HepG2 (cell line): ENCODE data around the gene CYB5B. TPM values are rescaled to one million over a fixed set of nuclear protein-coding genes. Genes with fewer than 3 reads are reported as not detected.

Source experiments
- CCDC6 ChIP-seq: sonication (generic); formaldehyde crosslinking; IDR thresholded peaks from 2 replicates; pipeline ENCODE4 v1.8.1; 2022; ENCODE audit warnings: mild to moderate bottlenecking, missing genetic modification reagents, moderate library complexity
- IRX3 ChIP-seq: sonication (generic); formaldehyde crosslinking; IDR thresholded peaks from 2 replicates; pipeline ENCODE4 v1.8.1; 2023; ENCODE audit warnings: mild to moderate bottlenecking, low read depth, missing genetic modification reagents, borderline replicate concordance
- ISL2 ChIP-seq: sonication (generic); formaldehyde crosslinking; IDR thresholded peaks from 2 replicates; pipeline ENCODE4 v1.5.0; 2020; ENCODE audit warnings: missing genetic modification reagents
- ISX ChIP-seq: sonication (generic); formaldehyde crosslinking; conservative IDR thresholded peaks from 2 replicates; pipeline ENCODE4 v1.5.0; 2020; ENCODE audit warnings: missing genetic modification reagents
- KLF6 ChIP-seq: IDR thresholded peaks from 2 replicates; pipeline ENCODE4 v1.8.0; 2016; ENCODE audit warnings: missing biosample characterization, missing genetic modification reagents
- MAFF ChIP-seq: IDR thresholded peaks from 2 replicates; pipeline ENCODE4 v1.6.1; 2011; ENCODE audit warnings: low read depth, low read length, improper control_type of control experiment
- NCOA5 ChIP-seq: sonication (generic); formaldehyde crosslinking; IDR thresholded peaks from 2 replicates; pipeline ENCODE4 v1.4.0; 2020; ENCODE audit warnings: missing genetic modification reagents
- POLR2G ChIP-seq: fragments of 200-400 bp; formaldehyde crosslinking; IDR thresholded peaks from 2 replicates; pipeline ENCODE4 v1.6.1; 2018; ENCODE audit warnings: mild to moderate bottlenecking, low read depth, low read length, moderate library complexity
- SOX6 ChIP-seq, 2 experiments: fragments of 450-650 bp in 1 of 2; sonication (generic) in 1 of 2; formaldehyde crosslinking in 1 of 2; IDR thresholded peaks; 2 replicates each; pipeline versions ENCODE4 v1.4.0 to v1.6.1; 2017 to 2020; ENCODE audit warnings: antibody characterized with exemption in 1 of 2, mild to moderate bottlenecking in 1 of 2, missing genetic modification reagents in 1 of 2
- ZKSCAN5 ChIP-seq: sonication (generic); formaldehyde crosslinking; IDR thresholded peaks from 2 replicates; pipeline ENCODE4 v1.5.1; 2020; ENCODE audit warnings: mild to moderate bottlenecking, missing genetic modification reagents
- ZNF329 ChIP-seq: sonication (generic); formaldehyde crosslinking; IDR thresholded peaks from 2 replicates; pipeline ENCODE4 v1.9.0; 2021; ENCODE audit warnings: low read depth, mild to moderate bottlenecking, missing genetic modification reagents
- ZNF331 ChIP-seq: sonication (generic); formaldehyde crosslinking; IDR thresholded peaks from 2 replicates; pipeline ENCODE4 v1.4.0; 2020; ENCODE audit warnings: missing genetic modification reagents
- ZNF335 ChIP-seq: sonication (generic); formaldehyde crosslinking; IDR thresholded peaks from 2 replicates; pipeline ENCODE4 v1.4.0; 2020; ENCODE audit warnings: missing genetic modification reagents
- ZNF564 ChIP-seq: sonication (generic); formaldehyde crosslinking; IDR thresholded peaks from 2 replicates; pipeline ENCODE4 v1.8.1; 2023; ENCODE audit warnings: mild to moderate bottlenecking, missing genetic modification reagents
- ZNF652 ChIP-seq: IDR thresholded peaks from 2 replicates; pipeline ENCODE4 v1.6.1; 2016; ENCODE audit warnings: low read depth, borderline replicate concordance
- ZNF703 ChIP-seq: sonication (generic); formaldehyde crosslinking; IDR thresholded peaks from 2 replicates; pipeline ENCODE4 v1.5.1; 2020; ENCODE audit warnings: missing genetic modification reagents, mild to moderate bottlenecking, moderate library complexity, borderline replicate concordance
- ZNF709 ChIP-seq: sonication (generic); formaldehyde crosslinking; IDR thresholded peaks from 2 replicates; pipeline ENCODE4 v1.5.0; 2020; ENCODE audit warnings: mild to moderate bottlenecking, missing genetic modification reagents
- ZNF850 ChIP-seq: sonication (generic); formaldehyde crosslinking; conservative IDR thresholded peaks from 2 replicates; pipeline ENCODE4 v1.9.0; 2021; ENCODE audit warnings: mild to moderate bottlenecking, missing genetic modification reagents
- polyA plus RNA-seq, 8 experiments: library from polyadenylated mRNA; depleted of rRNA in 3 of 8; stranded (reverse) in 7 of 8; unstranded in 1 of 8; fragments of >200 nt; fragmentation: Illumina TruSeq in 4 of 8; extraction: Trizol in 4 of 8; gene quantifications; 2 replicates each; pipeline versions ENCODE4 v1.2.1 to v1.2.3, GENCODE V29; 2011 to 2016; ENCODE audit warnings: low read depth in 4 of 8, missing spikeins in 1 of 8, mixed read lengths in 1 of 8; ENCODE audit not compliant: insufficient read depth in 1 of 8
- total RNA-seq, 5 experiments: library from RNA; depleted of rRNA; stranded (reverse); fragments of >200 nt; fragmentation: Illumina TruSeq; extraction: Trizol; gene quantifications; 2 replicates each; pipeline ENCODE4 v1.2.3, GENCODE V29; 2016; ENCODE audit warnings: low read depth in 1 of 5
- TF ChIP-seq, protein P1 (sequence below): sonication (generic); formaldehyde crosslinking; conservative IDR thresholded peaks from 2 replicates; pipeline ENCODE4 v1.4.0; 2020; ENCODE audit warnings: missing genetic modification reagents
- TF ChIP-seq, protein P2 (sequence below): sonication (generic); formaldehyde crosslinking; IDR thresholded peaks from 2 replicates; pipeline ENCODE4 v1.5.0; 2020; ENCODE audit warnings: mild to moderate bottlenecking, missing genetic modification reagents, moderate library complexity
- TF ChIP-seq, protein P3 (sequence below): IDR thresholded peaks from 2 replicates; pipeline ENCODE4 v1.6.1; 2018; ENCODE audit warnings: missing genetic modification reagents
- TF ChIP-seq, protein P4 (sequence below): sonication (generic); formaldehyde crosslinking; IDR thresholded peaks from 2 replicates; pipeline ENCODE4 v1.4.0; 2020; ENCODE audit warnings: mild to moderate bottlenecking, missing genetic modification reagents, borderline replicate concordance

The CYB5B gene
- total and polyA plus RNA-seq, 2 of the 13 experiments (the other 11 are each of a cell fraction or from before 2014, with no cell fraction given), result 234 to 432 TPM

DNA sequence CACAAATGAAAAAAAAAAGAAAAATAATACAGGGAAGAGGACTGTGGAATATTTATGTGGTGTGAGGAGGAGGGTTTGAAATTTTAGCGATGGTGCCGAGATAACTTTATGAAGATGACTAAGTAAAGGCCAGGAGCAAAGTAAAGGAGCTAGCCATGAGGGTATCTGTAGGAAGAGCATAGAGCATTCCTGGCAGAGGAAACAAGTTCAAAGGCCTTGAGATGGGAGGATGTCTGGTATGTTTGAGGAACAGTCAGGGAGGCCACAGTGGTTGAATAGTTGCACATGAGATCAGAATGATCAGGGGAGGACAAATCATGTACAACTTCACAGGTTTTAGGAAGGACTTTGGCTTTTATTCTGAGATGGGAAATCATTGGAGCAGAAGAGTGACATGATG, 4.2 kb downstream of the CYB5B start (continued):
- TF ChIP-seq, protein P1, sequence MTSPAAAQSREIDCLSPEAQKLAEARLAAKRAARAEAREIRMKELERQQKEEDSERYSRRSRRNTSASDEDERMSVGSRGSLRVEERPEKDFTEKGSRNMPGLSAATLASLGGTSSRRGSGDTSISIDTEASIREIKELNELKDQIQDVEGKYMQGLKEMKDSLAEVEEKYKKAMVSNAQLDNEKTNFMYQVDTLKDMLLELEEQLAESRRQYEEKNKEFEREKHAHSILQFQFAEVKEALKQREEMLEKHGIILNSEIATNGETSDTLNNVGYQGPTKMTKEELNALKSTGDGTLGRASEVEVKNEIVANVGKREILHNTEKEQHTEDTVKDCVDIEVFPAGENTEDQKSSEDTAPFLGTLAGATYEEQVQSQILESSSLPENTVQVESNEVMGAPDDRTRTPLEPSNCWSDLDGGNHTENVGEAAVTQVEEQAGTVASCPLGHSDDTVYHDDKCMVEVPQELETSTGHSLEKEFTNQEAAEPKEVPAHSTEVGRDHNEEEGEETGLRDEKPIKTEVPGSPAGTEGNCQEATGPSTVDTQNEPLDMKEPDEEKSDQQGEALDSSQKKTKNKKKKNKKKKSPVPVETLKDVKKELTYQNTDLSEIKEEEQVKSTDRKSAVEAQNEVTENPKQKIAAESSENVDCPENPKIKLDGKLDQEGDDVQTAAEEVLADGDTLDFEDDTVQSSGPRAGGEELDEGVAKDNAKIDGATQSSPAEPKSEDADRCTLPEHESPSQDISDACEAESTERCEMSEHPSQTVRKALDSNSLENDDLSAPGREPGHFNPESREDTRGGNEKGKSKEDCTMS (CRISPR knock-in tag), result no peak
- TF ChIP-seq ISX (CRISPR knock-in tag) (no peak), CCDC6 (CRISPR knock-in tag) (no peak), ZNF709 (CRISPR knock-in tag) (no peak), ISL2 (CRISPR knock-in tag) (no peak), ZKSCAN5 (no peak), KLF6 (CRISPR knock-in tag) (no peak), IRX3 (CRISPR knock-in tag) (no peak), ZNF703 (no peak), POLR2G (peak; percentile 34; the same call in 1 of the 2 replicates), ZNF331 (CRISPR knock-in tag) (peak; percentile 30; the same call in 1 of the 2 replicates), NCOA5 (CRISPR knock-in tag) (no peak), ZNF329 (no peak), ZNF564 (CRISPR knock-in tag) (no peak), SOX6 (IDR thresholded peaks at IDR 0.05) (no peak), SOX6 (CRISPR knock-in tag; IDR thresholded peaks at IDR 0.05) (0 out of 2 replicates have a peak, but pooled peaks have one; percentile 28), MAFF (no peak), ZNF850 (no peak), ZNF652 (CRISPR knock-in tag) (no peak), ZNF335 (CRISPR knock-in tag) (0 out of 2 replicates have a peak, but pooled peaks have one; percentile 16)
- TF ChIP-seq, protein P2, sequence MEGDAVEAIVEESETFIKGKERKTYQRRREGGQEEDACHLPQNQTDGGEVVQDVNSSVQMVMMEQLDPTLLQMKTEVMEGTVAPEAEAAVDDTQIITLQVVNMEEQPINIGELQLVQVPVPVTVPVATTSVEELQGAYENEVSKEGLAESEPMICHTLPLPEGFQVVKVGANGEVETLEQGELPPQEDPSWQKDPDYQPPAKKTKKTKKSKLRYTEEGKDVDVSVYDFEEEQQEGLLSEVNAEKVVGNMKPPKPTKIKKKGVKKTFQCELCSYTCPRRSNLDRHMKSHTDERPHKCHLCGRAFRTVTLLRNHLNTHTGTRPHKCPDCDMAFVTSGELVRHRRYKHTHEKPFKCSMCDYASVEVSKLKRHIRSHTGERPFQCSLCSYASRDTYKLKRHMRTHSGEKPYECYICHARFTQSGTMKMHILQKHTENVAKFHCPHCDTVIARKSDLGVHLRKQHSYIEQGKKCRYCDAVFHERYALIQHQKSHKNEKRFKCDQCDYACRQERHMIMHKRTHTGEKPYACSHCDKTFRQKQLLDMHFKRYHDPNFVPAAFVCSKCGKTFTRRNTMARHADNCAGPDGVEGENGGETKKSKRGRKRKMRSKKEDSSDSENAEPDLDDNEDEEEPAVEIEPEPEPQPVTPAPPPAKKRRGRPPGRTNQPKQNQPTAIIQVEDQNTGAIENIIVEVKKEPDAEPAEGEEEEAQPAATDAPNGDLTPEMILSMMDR (CRISPR knock-in tag), result no peak
- TF ChIP-seq, protein P3, sequence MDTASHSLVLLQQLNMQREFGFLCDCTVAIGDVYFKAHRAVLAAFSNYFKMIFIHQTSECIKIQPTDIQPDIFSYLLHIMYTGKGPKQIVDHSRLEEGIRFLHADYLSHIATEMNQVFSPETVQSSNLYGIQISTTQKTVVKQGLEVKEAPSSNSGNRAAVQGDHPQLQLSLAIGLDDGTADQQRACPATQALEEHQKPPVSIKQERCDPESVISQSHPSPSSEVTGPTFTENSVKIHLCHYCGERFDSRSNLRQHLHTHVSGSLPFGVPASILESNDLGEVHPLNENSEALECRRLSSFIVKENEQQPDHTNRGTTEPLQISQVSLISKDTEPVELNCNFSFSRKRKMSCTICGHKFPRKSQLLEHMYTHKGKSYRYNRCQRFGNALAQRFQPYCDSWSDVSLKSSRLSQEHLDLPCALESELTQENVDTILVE (CRISPR knock-in tag), result 0 out of 2 replicates have a peak, but pooled peaks have one; percentile 9
- TF ChIP-seq, protein P4, sequence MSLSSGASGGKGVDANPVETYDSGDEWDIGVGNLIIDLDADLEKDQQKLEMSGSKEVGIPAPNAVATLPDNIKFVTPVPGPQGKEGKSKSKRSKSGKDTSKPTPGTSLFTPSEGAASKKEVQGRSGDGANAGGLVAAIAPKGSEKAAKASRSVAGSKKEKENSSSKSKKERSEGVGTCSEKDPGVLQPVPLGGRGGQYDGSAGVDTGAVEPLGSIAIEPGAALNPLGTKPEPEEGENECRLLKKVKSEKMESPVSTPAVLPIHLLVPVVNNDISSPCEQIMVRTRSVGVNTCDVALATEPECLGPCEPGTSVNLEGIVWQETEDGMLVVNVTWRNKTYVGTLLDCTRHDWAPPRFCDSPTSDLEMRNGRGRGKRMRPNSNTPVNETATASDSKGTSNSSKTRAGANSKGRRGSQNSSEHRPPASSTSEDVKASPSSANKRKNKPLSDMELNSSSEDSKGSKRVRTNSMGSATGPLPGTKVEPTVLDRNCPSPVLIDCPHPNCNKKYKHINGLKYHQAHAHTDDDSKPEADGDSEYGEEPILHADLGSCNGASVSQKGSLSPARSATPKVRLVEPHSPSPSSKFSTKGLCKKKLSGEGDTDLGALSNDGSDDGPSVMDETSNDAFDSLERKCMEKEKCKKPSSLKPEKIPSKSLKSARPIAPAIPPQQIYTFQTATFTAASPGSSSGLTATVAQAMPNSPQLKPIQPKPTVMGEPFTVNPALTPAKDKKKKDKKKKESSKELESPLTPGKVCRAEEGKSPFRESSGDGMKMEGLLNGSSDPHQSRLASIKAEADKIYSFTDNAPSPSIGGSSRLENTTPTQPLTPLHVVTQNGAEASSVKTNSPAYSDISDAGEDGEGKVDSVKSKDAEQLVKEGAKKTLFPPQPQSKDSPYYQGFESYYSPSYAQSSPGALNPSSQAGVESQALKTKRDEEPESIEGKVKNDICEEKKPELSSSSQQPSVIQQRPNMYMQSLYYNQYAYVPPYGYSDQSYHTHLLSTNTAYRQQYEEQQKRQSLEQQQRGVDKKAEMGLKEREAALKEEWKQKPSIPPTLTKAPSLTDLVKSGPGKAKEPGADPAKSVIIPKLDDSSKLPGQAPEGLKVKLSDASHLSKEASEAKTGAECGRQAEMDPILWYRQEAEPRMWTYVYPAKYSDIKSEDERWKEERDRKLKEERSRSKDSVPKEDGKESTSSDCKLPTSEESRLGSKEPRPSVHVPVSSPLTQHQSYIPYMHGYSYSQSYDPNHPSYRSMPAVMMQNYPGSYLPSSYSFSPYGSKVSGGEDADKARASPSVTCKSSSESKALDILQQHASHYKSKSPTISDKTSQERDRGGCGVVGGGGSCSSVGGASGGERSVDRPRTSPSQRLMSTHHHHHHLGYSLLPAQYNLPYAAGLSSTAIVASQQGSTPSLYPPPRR (CRISPR knock-in tag), result no peak
